SW 1271 (cell line): ENCODE measurements around the gene CRACDL.

Source experiments
- DNase-seq, 2 experiments: peaks; one replicate each; lab custom pipeline; 2025; lab: John Stamatoyannopoulos, UW

Gene CRACDL

GRCh38 chr2:98750593-98751282 is 185.3 kb downstream of the CRACDL start:
- no peak for DNase-seq

GRCh38 chr2:98749066-98749450 is 187.0 kb downstream of the CRACDL start:
- no peak for DNase-seq

- no peak for DNase-seq
Observed at GRCh38 chr2:98748292-98749065, 187.5 kb downstream of the CRACDL start.

GRCh38 chr2:98747888-98748287 is 188.1 kb downstream of the CRACDL start:
- no peak for DNase-seq

GRCh38 chr2:98746426-98746825 is 189.6 kb downstream of the CRACDL start:
- no peak for DNase-seq

- no peak for DNase-seq
Observed at GRCh38 chr2:98744595-98744994, 191.4 kb downstream of the CRACDL start.
